Adipocyte (in vitro differentiated cells): ENCODE data around the gene PPBP.

Experiments
- DNase-seq: peaks from one replicate; pipeline ENCODE4 v3.0.0-alpha.2; 2015; ENCODE audit warnings: low read depth
- H3K27me3 ChIP-seq: replicated peaks from 2 replicates; pipeline ENCODE4 v1.7.0; 2013; ENCODE audit warnings: mild to moderate bottlenecking, low read length, moderate library complexity; ENCODE audit not compliant: control insufficient read depth, insufficient read depth
- H3K36me3 ChIP-seq: 2 replicates; pipeline ENCODE4 v1.7.0; 2013; ENCODE audit warnings: low read length, mild to moderate bottlenecking, moderate library complexity; ENCODE audit not compliant: control insufficient read depth, insufficient read depth, severe bottlenecking
- H3K4me1 ChIP-seq: 2 replicates; pipeline ENCODE4 v1.7.0; 2013; ENCODE audit warnings: mild to moderate bottlenecking, low read length, moderate library complexity; ENCODE audit not compliant: control insufficient read depth, insufficient read depth
- H3K4me3 ChIP-seq: 2 replicates; pipeline ENCODE4 v1.7.0; 2013; ENCODE audit warnings: mild to moderate bottlenecking, low read length, moderate library complexity
- H3K9ac ChIP-seq: 2 replicates; pipeline ENCODE4 v1.7.0; 2013; ENCODE audit warnings: mild to moderate bottlenecking, low read length, moderate library complexity
- H3K9me3 ChIP-seq: 2 replicates; pipeline ENCODE4 v1.7.0; 2013; ENCODE audit warnings: mild to moderate bottlenecking, low read length, moderate library complexity; ENCODE audit not compliant: control insufficient read depth

The PPBP gene

GRCh38 chr4:73948291-73948690, 39.7 kb downstream of the PPBP start:
- DNase-seq, result no peak
- Histone ChIP-seq H3K36me3 (no peaks in the 10 kb centered on the region), H3K4me1 (peaks cover 5% of the 10 kb centered on the region), H3K4me3 (no peak overlapping the region), H3K9me3 (no peaks in the 10 kb centered on the region), H3K9ac (no peak overlapping the region), H3K27me3 (peaks cover 19% of the 10 kb centered on the region)

- no peak for DNase-seq
- Histone ChIP-seq H3K9me3 (no peaks in the 10 kb centered on the region), H3K27me3 (peaks cover 20% of the 10 kb centered on the region), H3K36me3 (no peaks in the 10 kb centered on the region), H3K4me1 (peaks cover 5% of the 10 kb centered on the region), H3K4me3 (no peak overlapping the region), H3K9ac (no peak overlapping the region)
These were observed 40.6 kb downstream of the PPBP start for GRCh38 chr4:73947239-73947985.

DNA sequence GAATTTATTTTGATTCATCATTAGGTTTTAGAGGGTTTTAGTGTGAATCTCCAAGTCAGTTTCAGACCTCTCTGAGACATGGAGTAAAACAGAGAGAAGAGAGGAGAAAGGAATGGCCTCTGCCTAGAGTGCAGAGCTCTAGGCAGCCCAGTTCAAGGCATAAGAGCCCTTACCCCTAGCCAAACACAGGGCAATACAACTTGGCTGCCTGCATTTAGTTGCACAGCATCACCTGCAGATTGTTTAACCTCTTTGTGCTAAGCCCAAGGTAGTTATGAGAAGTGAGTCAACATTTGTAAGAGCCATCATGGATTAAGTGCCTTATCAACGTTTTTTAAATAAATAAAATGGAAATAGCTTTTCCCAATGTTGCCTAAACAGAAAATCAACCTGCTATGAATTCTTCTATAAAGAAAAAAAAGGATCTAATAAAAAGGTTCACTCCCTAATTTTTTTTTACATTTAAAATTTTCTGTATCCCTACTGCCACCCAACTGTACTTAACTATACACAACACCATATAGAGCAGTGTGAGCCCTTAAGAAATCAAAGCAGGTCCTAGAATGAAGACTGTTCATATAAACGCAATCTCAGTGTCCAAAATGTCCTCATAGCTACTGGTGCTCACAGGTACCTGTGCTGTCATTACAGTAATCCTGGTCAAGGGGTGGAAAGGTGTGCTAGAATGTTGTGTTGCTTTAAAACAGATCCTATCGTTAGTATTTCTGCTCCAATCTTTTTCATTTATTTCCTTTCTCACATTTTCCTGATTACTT, 42.1 kb downstream of the PPBP start:
- Histone ChIP-seq H3K9me3 (no peaks in the 10 kb centered on the region), H3K4me3 (no peak overlapping the region), H3K36me3 (no peaks in the 10 kb centered on the region), H3K4me1 (peaks cover 5% of the 10 kb centered on the region), H3K27me3 (peaks cover 20% of the 10 kb centered on the region), H3K9ac (no peak overlapping the region)
- DNase-seq, result no peak

- Histone ChIP-seq H3K4me1 (peaks cover 5% of the 10 kb centered on the region), H3K27me3 (peaks cover 20% of the 10 kb centered on the region), H3K36me3 (no peaks in the 10 kb centered on the region), H3K9me3 (no peaks in the 10 kb centered on the region), H3K9ac (no peak overlapping the region), H3K4me3 (no peak overlapping the region)
- DNase-seq, result no peak
These were observed 42.9 kb downstream of the PPBP start for GRCh38 chr4:73945140-73945539.

DNA sequence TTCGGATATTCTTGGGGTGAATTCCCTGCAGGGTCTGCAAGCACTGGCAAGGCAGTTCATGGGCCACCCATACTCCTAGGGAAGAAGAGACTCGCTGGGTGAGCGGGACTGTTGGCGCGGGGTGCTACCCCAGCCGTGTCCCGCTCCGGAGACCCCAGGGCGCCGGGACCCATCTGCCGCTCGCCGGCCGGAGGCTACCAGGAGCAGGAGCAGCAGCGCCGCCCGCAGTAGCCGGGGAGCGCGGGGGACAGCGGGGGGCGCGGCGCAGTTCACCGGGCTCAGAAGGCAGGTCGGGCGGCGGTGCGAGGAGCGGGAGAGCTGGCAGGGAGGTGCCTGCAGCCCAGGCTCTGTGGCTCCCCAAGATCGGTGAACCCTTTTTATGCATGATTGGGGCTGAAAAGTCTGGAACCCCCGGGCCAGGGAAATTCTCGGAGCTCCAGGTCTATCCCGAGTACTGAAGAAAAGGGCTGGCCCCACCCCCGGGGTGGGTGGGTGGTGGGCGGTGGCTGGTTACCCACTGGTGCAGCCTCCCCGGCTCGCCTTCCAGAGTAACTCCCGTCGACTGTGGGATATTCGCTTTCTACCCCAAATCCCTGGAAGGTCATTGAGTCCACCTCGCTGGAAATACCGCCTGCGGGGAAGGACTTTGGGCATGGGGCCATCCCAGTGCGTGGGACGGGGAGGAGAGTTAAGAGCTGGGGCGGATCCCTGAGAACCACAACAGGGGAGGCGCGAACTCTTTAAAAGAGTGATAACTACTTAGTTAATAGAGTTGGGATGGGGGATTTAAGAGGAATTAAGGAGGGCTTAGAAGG, 43.7 kb downstream of the PPBP start:
- Histone ChIP-seq H3K4me1 (peaks cover 5% of the 10 kb centered on the region), H3K9me3 (no peaks in the 10 kb centered on the region), H3K9ac (no peak overlapping the region), H3K4me3 (peak overlapping the region; percentile 76), H3K27me3 (peaks cover 20% of the 10 kb centered on the region), H3K36me3 (no peaks in the 10 kb centered on the region)
- DNase-seq, result peak; percentile 50

DNA sequence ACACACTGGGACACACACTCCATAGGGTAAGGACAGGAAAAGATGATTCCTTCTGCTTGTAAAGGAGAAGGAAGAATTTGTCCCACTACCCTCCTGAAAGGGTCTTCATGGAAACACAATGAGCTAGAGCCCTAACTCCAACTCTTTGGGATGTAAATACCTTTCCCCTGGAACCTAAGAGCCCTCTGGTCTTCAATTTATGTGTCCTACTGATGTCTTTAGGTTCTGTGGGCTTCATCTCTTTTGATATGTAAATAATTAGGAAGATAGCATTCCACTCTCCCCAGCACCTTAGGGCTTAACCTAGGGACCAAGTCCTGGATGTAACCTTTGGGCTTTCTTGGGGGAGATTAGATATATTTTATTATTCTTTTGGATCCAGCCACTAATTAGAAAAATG, 44.4 kb downstream of the PPBP start:
- no peak overlapping the region for H3K9ac ChIP-seq
- peaks cover 2% of the 10 kb centered on the region for H3K4me1 ChIP-seq
- no peaks in the 10 kb centered on the region for H3K9me3 ChIP-seq
- H3K27me3 ChIP-seq, result peaks cover 20% of the 10 kb centered on the region
- no peak overlapping the region for H3K4me3 ChIP-seq
- no peak for DNase-seq
- H3K36me3 ChIP-seq, result no peaks in the 10 kb centered on the region

DNA sequence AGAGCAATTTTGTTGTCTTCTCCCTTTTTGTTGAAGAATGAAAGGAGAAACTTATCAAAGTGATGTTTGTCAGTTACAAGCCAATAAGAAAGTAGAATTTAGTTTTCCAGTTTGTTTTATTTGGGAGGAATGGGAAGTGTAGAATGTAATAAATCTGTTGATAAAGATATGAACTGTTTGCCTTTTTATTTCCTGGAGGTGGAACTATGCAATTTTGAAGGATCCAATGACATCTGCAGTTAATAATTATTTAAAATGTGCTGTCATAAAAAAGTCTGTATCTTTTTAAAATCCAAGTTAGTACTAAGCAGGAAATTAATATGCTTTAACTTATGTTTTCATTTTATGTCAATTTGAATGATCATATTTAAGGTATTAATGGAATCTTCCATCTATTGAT, 51.0 kb downstream of the PPBP start:
- no peaks in the 10 kb centered on the region for H3K36me3 ChIP-seq
- H3K9me3 ChIP-seq, result no peaks in the 10 kb centered on the region
- H3K9ac ChIP-seq, result no peak overlapping the region
- no peaks in the 10 kb centered on the region for H3K4me1 ChIP-seq
- no peaks in the 10 kb centered on the region for H3K27me3 ChIP-seq
- H3K4me3 ChIP-seq, result no peak overlapping the region
- DNase-seq, result no peak
